Fibroblast of pulmonary artery (primary cell): ENCODE results near the gene EHBP1.
"Not testable (repeated sequence)": the region's sequence is repeated elsewhere in the genome, so short reads cannot be mapped to it uniquely, and the experiment has no call there.

ENCODE experiments used
- DNase-seq: peaks from one replicate; pipeline ENCODE4 v3.0.0-alpha.2; 2010; ENCODE audit warnings: low read depth
- H3K4me3 ChIP-seq: replicated peaks from 2 replicates; pipeline ENCODE4 v1.5.1; 2011; ENCODE audit warnings: low read depth, mild to moderate bottlenecking, control low read depth, low read length, moderate library complexity
- TF ChIP-seq, protein P1 (sequence below): IDR thresholded peaks from 2 replicates; pipeline ENCODE4 v1.5.1; 2011; ENCODE audit warnings: mild to moderate bottlenecking, control low read depth, low read length, inconsistent platforms; ENCODE audit errors: missing control alignments

The EHBP1 gene

GRCh38 chr2:63073994-63074393 lies 368.5 kb downstream of the EHBP1 start:
- no peak overlapping the region for H3K4me3 ChIP-seq
- no peak for DNase-seq
- TF ChIP-seq, protein P1, sequence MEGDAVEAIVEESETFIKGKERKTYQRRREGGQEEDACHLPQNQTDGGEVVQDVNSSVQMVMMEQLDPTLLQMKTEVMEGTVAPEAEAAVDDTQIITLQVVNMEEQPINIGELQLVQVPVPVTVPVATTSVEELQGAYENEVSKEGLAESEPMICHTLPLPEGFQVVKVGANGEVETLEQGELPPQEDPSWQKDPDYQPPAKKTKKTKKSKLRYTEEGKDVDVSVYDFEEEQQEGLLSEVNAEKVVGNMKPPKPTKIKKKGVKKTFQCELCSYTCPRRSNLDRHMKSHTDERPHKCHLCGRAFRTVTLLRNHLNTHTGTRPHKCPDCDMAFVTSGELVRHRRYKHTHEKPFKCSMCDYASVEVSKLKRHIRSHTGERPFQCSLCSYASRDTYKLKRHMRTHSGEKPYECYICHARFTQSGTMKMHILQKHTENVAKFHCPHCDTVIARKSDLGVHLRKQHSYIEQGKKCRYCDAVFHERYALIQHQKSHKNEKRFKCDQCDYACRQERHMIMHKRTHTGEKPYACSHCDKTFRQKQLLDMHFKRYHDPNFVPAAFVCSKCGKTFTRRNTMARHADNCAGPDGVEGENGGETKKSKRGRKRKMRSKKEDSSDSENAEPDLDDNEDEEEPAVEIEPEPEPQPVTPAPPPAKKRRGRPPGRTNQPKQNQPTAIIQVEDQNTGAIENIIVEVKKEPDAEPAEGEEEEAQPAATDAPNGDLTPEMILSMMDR = no peak

DNA sequence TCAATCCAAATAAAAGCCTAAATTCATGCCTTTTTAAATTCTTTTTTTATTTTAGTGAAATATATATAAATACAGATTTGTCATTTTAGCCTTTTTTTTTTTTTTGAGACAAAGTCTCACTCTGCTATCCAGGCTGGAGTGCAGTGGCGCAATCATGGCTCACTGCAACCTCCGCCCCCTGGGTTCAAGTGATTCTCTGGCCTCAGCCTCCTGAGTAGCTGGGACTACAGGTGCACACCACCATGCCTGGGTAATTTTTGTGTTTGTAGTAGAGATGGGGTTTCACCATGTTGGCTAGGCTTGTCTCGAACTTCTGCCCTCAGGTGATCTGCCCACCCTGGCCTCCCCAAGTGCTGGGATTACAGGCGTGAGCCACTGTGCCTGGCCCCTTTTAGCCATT lies 368.9 kb downstream of the EHBP1 start:
- not testable (repeated sequence) for H3K4me3 ChIP-seq, DNase-seq

DNA sequence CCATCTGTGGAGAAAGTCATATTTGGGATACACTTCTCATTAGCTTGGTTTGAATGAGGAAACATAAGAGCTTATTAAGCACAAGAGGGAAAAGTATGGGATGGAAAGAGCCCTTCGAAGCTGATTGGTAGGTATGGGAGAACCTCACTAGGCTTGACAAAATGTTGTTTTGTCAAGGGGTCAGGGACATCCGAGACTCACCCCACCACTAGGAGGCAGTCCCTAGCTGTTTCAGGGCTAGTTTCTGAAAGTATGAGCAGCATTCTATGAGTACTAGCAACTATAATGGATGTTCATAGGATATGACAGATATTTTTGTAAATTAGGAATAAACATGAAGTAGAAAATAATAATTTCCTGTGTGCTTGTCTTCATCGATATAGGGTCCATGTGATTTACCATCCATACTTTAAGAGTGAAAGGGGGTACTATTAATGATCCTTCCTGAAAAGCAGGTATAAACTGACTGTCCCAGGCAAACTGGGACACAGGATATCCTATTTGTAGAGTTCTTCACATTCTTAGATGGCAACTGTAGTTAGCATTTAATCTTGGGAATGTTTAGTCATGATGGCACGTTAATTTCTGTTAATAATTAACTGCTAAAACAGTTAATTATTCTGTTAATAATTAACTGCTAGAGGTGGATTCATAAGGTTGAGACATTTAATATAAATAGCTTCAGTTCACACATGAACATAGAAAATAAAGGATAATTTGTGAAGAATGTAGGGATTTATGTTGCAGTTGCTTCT lies 373.5 kb downstream of the EHBP1 start:
- no peak for DNase-seq
- H3K4me3 ChIP-seq = no peak overlapping the region
- TF ChIP-seq, protein P1 = peak; percentile 45

- TF ChIP-seq, protein P1 = no peak
- DNase-seq = no peak
- no peak overlapping the region for H3K4me3 ChIP-seq
Observed at GRCh38 chr2:63081404-63081803, 375.9 kb downstream of the EHBP1 start.

- TF ChIP-seq, protein P1 = no peak
- no peak overlapping the region for H3K4me3 ChIP-seq
- DNase-seq = no peak
Observed at GRCh38 chr2:63086687-63087086, 381.2 kb downstream of the EHBP1 start.

GRCh38 chr2:63092401-63092800 lies 386.9 kb downstream of the EHBP1 start:
- TF ChIP-seq, protein P1 = no peak
- H3K4me3 ChIP-seq = no peak overlapping the region
- no peak for DNase-seq

DNA sequence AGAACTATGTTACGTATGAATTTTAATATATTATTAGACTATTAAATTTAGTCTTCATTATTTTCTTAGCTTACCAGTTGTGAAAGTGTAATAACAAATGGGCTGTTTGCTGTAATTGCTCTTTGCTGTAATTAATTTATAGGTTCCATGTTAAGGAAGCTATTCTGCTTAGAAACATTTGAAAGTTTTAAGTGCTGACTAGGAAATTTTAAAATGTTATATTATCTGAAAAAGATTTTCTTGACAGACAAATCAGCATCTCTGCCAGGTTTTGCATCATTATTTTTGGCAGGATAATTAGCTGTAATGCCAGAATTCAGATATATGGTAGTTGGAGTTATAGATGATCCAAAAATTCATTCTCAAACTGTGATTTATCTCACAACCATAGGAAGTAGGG lies 387.3 kb downstream of the EHBP1 start:
- TF ChIP-seq, protein P1 = no peak
- no peak for DNase-seq
- H3K4me3 ChIP-seq = no peak overlapping the region
